ENCODE data around the gene ZNF100.
"Not testable (repeated sequence)": the region's sequence is repeated elsewhere in the genome, so short reads cannot be mapped to it uniquely, and the experiment has no call there.

Gene ZNF100

GRCh38 chr19:21704320-21704719, 63.1 kb downstream of the ZNF100 start:
- DNase-seq (ENCODE audit: low read depth), result no peak

GRCh38 chr19:21699197-21699596, 68.2 kb downstream of the ZNF100 start:
- DNase-seq (ENCODE audit: low read depth), result no peak

GRCh38 chr19:21698215-21698614, 69.2 kb downstream of the ZNF100 start:
- DNase-seq (ENCODE audit: low read depth), result no peak

GRCh38 chr19:21697698-21698097, 69.7 kb downstream of the ZNF100 start:
- DNase-seq (ENCODE audit: low read depth), result no peak

- no peak for DNase-seq (ENCODE audit: low read depth)
Observed at GRCh38 chr19:21694171-21694906, 73.0 kb downstream of the ZNF100 start.

- DNase-seq (ENCODE audit: low read depth), result no peak
Observed at GRCh38 chr19:21693399-21693798, 74.0 kb downstream of the ZNF100 start.

GRCh38 chr19:21691661-21692060, 75.7 kb downstream of the ZNF100 start:
- DNase-seq (ENCODE audit: low read depth), result no peak

- DNase-seq (ENCODE audit: low read depth), result no peak
Observed at GRCh38 chr19:21688464-21688863, 78.9 kb downstream of the ZNF100 start.

GRCh38 chr19:21680671-21681070, 86.7 kb downstream of the ZNF100 start:
- DNase-seq (ENCODE audit: low read depth), result no peak

GRCh38 chr19:21680026-21680425, 87.4 kb downstream of the ZNF100 start:
- no peak for DNase-seq (ENCODE audit: low read depth)

GRCh38 chr19:21677696-21678418, 89.5 kb downstream of the ZNF100 start:
- no peak for DNase-seq (ENCODE audit: low read depth)

GRCh38 chr19:21674454-21674853, 92.9 kb downstream of the ZNF100 start:
- DNase-seq (ENCODE audit: low read depth), result no peak

- DNase-seq (ENCODE audit: low read depth), result not testable (repeated sequence)
Observed at GRCh38 chr19:21673479-21673878, 93.9 kb downstream of the ZNF100 start.

Data from activated T-cell treated with anti-CD3 and anti-CD28 coated beads for 1 hour (primary cell).